ENCODE results near the gene FBXL3.

FBXL3 gene

DNA sequence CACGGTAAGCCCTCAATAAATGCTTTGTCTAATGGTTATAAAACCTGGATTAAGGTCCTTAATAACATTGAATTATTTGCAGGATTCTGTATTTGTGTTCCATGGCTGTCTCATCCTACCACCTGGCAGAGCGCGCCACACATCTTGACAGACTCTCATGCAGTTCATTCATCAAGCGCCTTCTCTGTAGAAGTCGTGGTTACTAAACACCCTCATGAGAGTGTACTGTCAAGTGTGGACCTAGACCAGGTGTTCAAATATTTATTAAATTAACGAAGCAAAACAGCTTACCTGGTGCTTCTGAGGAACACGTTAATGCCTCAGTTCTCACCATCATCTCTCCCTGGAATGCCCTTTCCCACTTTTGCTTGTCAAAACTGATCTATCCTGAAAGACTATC lies 13.1 kb upstream of the FBXL3 start:
- no peak for DNase-seq (ENCODE audit: low read depth)
- no peak overlapping the region for H3K4me3 ChIP-seq (ENCODE audit: low read length)
- TF ChIP-seq, protein P1, sequence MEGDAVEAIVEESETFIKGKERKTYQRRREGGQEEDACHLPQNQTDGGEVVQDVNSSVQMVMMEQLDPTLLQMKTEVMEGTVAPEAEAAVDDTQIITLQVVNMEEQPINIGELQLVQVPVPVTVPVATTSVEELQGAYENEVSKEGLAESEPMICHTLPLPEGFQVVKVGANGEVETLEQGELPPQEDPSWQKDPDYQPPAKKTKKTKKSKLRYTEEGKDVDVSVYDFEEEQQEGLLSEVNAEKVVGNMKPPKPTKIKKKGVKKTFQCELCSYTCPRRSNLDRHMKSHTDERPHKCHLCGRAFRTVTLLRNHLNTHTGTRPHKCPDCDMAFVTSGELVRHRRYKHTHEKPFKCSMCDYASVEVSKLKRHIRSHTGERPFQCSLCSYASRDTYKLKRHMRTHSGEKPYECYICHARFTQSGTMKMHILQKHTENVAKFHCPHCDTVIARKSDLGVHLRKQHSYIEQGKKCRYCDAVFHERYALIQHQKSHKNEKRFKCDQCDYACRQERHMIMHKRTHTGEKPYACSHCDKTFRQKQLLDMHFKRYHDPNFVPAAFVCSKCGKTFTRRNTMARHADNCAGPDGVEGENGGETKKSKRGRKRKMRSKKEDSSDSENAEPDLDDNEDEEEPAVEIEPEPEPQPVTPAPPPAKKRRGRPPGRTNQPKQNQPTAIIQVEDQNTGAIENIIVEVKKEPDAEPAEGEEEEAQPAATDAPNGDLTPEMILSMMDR (conservative IDR thresholded peaks at IDR 0.05; ENCODE audit: low read length), result no peak

DNA sequence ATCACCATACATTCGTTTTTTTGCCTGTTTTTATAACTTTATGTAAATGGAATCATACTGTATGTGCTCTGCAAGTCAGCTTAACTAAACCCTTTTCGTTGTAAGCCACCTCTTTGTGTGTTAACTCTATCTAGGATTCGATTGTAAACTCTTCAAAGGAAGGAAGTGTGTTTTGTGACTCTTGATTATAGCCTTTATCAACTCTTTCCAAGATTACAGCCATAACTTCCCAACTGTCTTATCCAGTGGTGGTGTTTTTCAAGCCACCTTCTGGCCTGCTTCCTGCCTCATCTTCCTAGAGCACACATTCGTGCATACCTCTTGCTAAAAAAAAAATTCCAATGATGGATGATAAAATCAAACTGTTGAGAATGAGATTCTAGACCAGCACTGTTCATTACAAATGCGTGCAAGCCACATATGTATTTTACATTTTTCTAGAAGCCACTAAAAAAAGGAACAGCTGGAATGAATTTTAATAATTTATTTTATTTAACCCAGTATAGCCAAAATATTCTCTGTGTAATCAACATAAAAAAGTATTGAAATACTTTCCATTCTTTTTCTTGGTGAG lies 12.0 kb upstream of the FBXL3 start:
- DNase-seq (ENCODE audit: low read depth), result peak; percentile 51
- TF ChIP-seq, protein P1 (conservative IDR thresholded peaks at IDR 0.05; ENCODE audit: low read length), result no peak
- H3K4me3 ChIP-seq (ENCODE audit: low read length), result no peak overlapping the region

DNA sequence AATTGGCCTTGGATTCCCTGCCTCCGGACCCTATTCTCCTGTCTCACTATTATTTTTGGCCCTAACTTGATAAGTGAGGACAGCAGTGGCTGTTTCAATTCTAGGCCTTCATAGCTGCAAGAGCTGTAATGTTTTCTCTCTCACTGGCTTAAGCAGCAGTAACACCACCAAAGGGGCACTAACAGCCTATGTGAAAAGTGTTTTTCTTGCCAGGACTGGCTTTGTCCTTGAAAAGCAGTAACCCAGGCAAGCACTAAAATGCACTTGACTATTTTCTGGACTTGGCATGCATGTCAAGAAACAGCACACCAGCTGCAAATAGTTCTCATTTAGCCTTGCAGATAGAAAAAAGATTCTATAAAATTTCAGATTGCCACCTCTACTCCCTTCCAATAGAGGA lies 9.3 kb upstream of the FBXL3 start:
- no peak for DNase-seq (ENCODE audit: low read depth)
- no peak overlapping the region for H3K4me3 ChIP-seq (ENCODE audit: low read length)
- TF ChIP-seq, protein P1 (conservative IDR thresholded peaks at IDR 0.05; ENCODE audit: low read length), result no peak

DNA sequence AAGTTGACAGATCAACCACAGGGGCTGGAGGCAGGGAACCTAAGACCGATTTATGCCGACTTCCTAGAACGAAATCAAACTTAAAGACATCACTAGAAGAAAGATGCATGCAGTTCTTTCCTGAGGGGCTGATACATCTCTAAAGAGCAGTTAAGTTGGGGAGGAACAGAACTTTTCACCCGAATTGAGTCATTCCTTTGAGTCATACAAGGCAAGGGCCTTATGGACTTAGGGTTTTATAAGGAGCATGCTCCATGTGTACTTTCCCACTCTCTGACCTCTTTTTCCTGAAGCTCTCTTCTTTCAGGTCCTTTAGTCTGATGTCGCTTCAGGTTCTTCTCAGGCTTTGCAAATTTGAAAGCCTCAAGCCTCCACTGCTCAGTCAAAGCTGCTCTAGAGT lies 7.9 kb upstream of the FBXL3 start:
- TF ChIP-seq, protein P1 (conservative IDR thresholded peaks at IDR 0.05; ENCODE audit: low read length), result no peak
- peak; percentile 32 for DNase-seq (ENCODE audit: low read depth)
- no peak overlapping the region for H3K4me3 ChIP-seq (ENCODE audit: low read length)

DNA sequence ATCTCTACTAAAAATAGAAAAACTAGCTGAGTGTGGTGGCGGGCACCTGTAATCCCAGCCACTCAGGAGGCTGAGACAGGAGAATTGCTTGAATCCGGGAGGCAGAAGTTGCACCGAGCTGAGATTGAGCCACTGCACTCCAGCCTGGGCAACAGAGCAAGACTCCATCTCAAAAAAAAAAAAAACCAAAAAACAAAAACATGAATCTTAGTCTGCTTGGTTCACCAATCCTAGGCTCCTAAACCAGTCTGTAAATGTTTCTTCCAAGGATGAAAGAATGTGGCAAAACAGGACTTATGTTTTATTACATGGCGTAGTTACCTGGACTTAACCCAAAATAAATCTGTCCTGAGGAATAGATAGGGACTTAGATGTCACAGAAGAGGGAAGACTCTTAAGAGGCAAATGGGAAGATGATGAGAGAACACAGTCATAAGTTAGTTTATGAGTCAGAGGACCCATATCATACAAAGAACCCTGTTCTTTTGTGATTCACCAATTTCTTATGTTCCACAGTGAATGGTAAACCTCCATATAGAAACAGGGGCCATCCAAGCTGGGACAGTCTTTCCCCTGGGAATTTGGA lies 6.9 kb upstream of the FBXL3 start:
- no peak overlapping the region for H3K4me3 ChIP-seq (ENCODE audit: low read length)
- TF ChIP-seq, protein P1 (conservative IDR thresholded peaks at IDR 0.05; ENCODE audit: low read length), result no peak
- no peak for DNase-seq (ENCODE audit: low read depth)

DNA sequence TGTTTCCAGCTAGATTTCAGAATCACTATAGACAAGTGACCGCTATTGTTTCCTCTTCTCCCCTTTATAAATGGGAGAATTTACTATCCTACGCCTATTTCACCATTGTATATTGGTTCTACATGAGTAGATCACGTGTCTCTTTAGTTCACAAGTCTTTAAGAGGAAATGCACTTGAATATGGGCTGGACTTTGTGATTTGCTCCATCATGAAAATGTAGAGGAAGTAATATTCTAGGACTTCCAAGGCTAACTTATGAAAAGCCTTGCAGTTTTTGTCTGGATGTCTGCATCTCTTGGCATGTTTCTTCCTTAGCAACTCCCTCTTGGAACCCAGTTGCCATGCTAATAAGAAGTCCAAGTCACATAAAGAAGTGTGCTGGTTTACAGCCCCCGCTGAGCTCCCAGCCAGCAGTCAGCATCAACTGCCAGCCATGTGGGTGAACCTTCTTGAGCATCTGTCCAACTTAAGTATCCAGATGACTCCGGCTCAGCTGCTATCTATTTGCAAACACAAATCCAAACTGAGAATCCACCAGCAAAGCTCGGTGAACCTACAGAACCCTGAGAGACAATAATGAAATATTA lies 4.8 kb upstream of the FBXL3 start:
- no peak for DNase-seq (ENCODE audit: low read depth)
- no peak overlapping the region for H3K4me3 ChIP-seq (ENCODE audit: low read length)
- TF ChIP-seq, protein P1 (conservative IDR thresholded peaks at IDR 0.05; ENCODE audit: low read length), result no peak

DNA sequence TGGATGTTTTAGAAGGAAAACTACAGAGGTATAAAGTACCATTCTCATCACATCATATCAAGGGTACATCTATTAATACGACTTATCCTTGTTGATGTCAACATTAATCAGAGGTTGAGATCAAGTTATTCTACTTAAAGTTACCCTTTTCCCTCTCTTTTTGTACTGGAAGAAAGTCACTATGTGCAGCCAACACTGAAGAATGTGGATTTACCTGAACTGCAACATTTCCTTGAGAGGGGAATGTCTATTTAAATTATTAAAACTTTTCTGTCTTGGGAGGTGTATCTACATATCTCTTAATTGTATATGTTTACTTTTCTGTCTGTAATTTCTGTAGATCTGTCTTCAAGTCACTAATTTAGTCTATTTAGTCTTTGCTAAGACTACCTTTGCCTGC lies 2.5 kb upstream of the FBXL3 start:
- TF ChIP-seq, protein P1 (conservative IDR thresholded peaks at IDR 0.05; ENCODE audit: low read length), result no peak
- no peak for DNase-seq (ENCODE audit: low read depth)
- H3K4me3 ChIP-seq (ENCODE audit: low read length), result no peak overlapping the region
